IPS-20b (cell line): ENCODE measurements around the gene GABRR1.

ENCODE experiments used
- H3K27ac ChIP-seq: one replicate; pipeline ENCODE4 v1.5.1; 2013; ENCODE audit warnings: low read length
- H3K27me3 ChIP-seq: 2 replicates; pipeline ENCODE4 v1.6.1; 2013; ENCODE audit warnings: mild to moderate bottlenecking, low read length, inconsistent platforms; ENCODE audit not compliant: insufficient read depth
- H3K36me3 ChIP-seq: 2 replicates; pipeline ENCODE4 v1.6.1; 2013; ENCODE audit warnings: low read depth, mild to moderate bottlenecking, inconsistent platforms, low read length, moderate library complexity; ENCODE audit not compliant: insufficient read depth
- H3K4me1 ChIP-seq: 2 replicates; pipeline ENCODE4 v1.6.1; 2013; ENCODE audit warnings: mild to moderate bottlenecking, control low read depth, inconsistent platforms, low read length, moderate library complexity; ENCODE audit not compliant: insufficient read depth
- H3K4me3 ChIP-seq: 2 replicates; pipeline ENCODE4 v1.5.1; 2013; ENCODE audit warnings: mild to moderate bottlenecking, low read length, inconsistent platforms
- H3K9ac ChIP-seq: 2 replicates; pipeline ENCODE4 v1.6.1; 2013; ENCODE audit warnings: low read depth, mild to moderate bottlenecking, inconsistent platforms, low read length, moderate library complexity
- H3K9me3 ChIP-seq: 2 replicates; pipeline ENCODE4 v1.6.1; 2013; ENCODE audit warnings: mild to moderate bottlenecking, low read depth, low read length, inconsistent platforms; ENCODE audit not compliant: insufficient read depth

Gene GABRR1

GRCh38 chr6:89215391-89215790, 1.8 kb downstream of the GABRR1 start:
- Histone ChIP-seq H3K4me1 (peaks cover 7% of the 10 kb centered on the region; the same call in 1 of the 2 replicates), H3K36me3 (no peaks in the 10 kb centered on the region), H3K27me3 (no peaks in the 10 kb centered on the region), H3K4me3 (no peak overlapping the region), H3K9me3 (no peaks in the 10 kb centered on the region), H3K27ac (no peak overlapping the region), H3K9ac (no peak overlapping the region)

- Histone ChIP-seq H3K9ac (no peak overlapping the region), H3K9me3 (no peaks in the 10 kb centered on the region), H3K36me3 (no peaks in the 10 kb centered on the region), H3K27me3 (no peaks in the 10 kb centered on the region), H3K4me1 (peaks cover 7% of the 10 kb centered on the region; the same call in 1 of the 2 replicates), H3K27ac (no peak overlapping the region), H3K4me3 (no peak overlapping the region)
These were observed 3.0 kb downstream of the GABRR1 start for GRCh38 chr6:89214197-89214596.

DNA sequence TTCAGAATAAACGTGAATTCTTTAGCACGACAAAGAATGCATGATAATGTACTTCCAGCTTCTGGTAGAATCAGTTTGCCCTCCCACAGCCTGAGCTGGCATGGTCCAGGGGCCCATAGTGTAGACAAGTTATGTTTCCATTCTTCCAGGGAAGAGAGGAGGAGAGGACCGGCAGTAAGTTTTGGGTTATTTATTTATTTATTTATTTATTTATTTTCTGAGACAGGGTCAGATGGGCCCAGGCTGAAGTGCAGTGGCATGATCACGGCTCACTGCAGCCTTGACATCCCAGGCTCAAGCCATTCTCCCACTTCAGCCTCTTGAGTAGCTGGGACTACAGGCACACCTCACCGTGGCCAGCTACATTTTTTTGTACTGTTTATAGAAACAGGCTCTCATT, 4.7 kb downstream of the GABRR1 start:
- H3K27ac ChIP-seq, result no peak overlapping the region
- no peaks in the 10 kb centered on the region for H3K27me3 ChIP-seq
- peaks cover 7% of the 10 kb centered on the region; the same call in 1 of the 2 replicates for H3K4me1 ChIP-seq
- no peaks in the 10 kb centered on the region for H3K9me3 ChIP-seq
- H3K4me3 ChIP-seq, result no peak overlapping the region
- no peak overlapping the region for H3K9ac ChIP-seq
- H3K36me3 ChIP-seq, result no peaks in the 10 kb centered on the region

DNA sequence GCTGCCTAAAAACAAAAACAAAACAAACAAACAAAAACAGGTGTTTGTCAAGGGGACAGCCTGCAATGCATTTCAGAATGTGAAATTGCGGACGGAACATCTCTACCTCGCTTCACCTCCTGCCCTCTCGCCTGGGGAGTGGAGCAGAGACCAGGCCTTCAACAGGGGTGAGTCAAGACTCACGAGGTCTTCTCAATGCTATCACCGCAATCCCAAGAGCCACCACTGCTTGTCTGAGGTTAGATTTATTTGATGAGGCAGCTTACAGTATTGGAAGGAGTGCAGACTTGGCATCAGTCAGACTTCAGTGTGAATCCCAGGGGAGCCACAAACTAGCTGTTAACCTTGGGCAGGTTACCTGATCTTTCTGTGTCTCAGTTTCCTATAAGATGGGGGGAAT, 7.7 kb downstream of the GABRR1 start:
- Histone ChIP-seq H3K36me3 (no peaks in the 10 kb centered on the region), H3K9me3 (no peaks in the 10 kb centered on the region), H3K4me3 (no peak overlapping the region), H3K27ac (no peak overlapping the region), H3K4me1 (peaks cover 7% of the 10 kb centered on the region; the same call in 1 of the 2 replicates), H3K27me3 (no peaks in the 10 kb centered on the region), H3K9ac (no peak overlapping the region)

DNA sequence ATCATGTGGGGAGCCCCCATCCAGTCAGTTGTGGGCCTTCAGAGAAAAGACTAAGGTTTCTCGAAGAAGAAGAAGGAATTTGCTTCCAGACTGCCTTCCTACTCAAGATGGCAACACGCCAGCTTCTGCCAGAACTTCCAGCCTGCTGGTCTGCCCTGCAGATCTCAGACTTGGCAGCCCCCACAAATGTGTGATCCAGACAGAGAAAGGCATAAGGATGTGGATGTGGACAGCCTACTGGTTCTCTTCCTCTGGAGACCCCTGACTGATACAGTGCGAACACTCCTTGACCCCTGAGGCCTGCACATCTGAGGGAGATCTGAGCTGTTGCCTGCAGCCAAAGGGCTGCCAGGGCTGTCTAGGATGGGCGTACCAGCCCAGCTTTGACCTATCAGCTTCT, 8.6 kb downstream of the GABRR1 start:
- no peak overlapping the region for H3K4me3 ChIP-seq
- peaks cover 7% of the 10 kb centered on the region; the same call in 1 of the 2 replicates for H3K4me1 ChIP-seq
- H3K27me3 ChIP-seq, result no peaks in the 10 kb centered on the region
- H3K27ac ChIP-seq, result no peak overlapping the region
- H3K36me3 ChIP-seq, result no peaks in the 10 kb centered on the region
- no peak overlapping the region for H3K9ac ChIP-seq
- no peaks in the 10 kb centered on the region for H3K9me3 ChIP-seq

DNA sequence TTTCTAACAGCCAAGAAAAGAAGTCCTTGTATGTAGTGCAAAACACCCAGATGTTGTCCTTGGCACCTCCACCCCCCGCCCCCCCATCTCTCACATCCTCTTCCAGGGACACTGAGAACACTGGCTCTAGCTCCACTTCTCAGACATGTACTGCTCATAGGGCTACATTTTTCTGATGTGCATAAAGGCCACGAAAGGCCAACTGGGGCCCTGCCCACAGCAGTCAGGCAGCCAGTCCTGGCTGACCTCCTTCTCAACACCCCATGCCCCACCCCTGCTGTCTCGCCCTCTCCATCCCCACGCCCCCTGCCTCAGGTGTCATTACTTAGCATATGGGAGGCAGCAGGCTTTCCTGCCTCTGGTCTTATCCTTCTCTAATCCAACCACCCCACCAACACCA, 11.3 kb downstream of the GABRR1 start:
- Histone ChIP-seq H3K4me3 (no peak overlapping the region), H3K9ac (no peak overlapping the region), H3K36me3 (no peaks in the 10 kb centered on the region), H3K9me3 (no peaks in the 10 kb centered on the region), H3K27me3 (no peaks in the 10 kb centered on the region), H3K4me1 (no peaks in the 10 kb centered on the region), H3K27ac (no peak overlapping the region)

DNA sequence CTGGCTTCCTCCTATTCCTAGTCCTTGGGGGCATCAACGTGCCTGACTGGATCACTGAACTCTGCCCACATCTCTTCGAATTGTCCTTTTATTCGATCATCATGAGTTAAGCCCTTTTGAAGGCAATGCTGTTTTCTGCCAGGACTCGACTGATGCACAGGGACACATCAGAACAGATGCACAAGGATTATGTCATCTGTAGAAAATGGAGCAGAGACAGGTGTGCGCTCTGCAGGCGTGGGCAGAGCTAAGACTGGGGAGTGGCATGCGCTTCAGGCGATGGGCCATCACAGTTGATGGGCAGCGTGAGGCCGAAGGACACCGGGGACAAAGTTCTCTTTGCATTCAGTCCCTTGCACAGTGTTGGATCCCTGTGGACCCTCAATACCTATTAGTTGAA, 13.1 kb downstream of the GABRR1 start:
- Histone ChIP-seq H3K4me3 (no peak overlapping the region), H3K9ac (no peak overlapping the region), H3K4me1 (no peaks in the 10 kb centered on the region), H3K27me3 (no peaks in the 10 kb centered on the region), H3K36me3 (no peaks in the 10 kb centered on the region), H3K27ac (no peak overlapping the region), H3K9me3 (no peaks in the 10 kb centered on the region)

DNA sequence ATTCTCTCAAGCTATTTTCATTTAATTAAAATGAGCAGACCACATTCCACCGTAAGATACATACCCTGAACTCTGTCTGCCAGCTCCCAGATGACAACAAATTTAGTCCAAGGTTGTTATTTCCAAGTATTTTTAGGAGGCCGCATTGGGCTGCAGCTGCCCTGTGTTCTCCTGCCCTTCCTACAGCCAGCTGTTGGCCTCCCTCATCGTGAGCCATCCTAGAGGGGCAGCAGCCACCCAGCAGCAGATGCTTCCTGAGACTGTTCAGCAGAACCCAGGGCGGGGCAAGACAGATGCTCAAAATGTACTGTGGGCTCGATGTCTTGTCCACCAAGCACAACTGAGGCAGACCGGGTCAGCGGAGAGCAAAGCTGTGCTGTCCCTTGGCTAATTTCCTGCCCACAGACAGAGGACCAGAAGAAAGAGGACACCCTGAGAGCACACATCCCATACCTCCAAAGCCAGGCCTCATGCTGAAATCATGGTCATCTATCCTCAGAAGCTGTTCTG, 16.4 kb downstream of the GABRR1 start:
- Histone ChIP-seq H3K9ac (no peak overlapping the region), H3K27ac (no peak overlapping the region), H3K36me3 (no peaks in the 10 kb centered on the region), H3K27me3 (no peaks in the 10 kb centered on the region), H3K9me3 (0 out of 2 replicates have a peak, but pooled peaks cover under 1% of the 10 kb centered on the region), H3K4me3 (no peak overlapping the region), H3K4me1 (peaks cover 4% of the 10 kb centered on the region; the same call in 1 of the 2 replicates)

DNA sequence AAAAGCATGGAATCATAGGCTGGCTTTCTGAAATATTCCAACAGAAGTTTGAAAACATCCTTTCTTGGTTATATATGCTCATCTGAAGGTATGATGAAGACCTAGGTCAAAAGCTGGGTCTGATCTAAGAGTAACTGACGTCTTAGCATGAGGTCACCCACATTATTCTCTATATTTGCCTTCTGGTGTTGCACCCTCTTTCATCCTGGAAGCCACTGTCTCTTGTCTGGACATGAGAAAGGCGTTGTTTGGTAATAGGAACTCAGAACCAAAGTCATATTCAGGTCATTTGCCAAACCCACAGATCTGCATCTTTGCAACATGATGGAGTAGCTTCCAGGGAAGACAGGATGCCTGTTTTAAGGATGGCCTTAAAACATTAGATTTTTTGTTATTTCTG, 17.6 kb downstream of the GABRR1 start:
- Histone ChIP-seq H3K9ac (no peak overlapping the region), H3K27ac (no peak overlapping the region), H3K36me3 (no peaks in the 10 kb centered on the region), H3K4me1 (peaks cover 4% of the 10 kb centered on the region; the same call in 1 of the 2 replicates), H3K27me3 (no peaks in the 10 kb centered on the region), H3K4me3 (no peak overlapping the region), H3K9me3 (peaks cover 8% of the 10 kb centered on the region; the same call in 1 of the 2 replicates)

DNA sequence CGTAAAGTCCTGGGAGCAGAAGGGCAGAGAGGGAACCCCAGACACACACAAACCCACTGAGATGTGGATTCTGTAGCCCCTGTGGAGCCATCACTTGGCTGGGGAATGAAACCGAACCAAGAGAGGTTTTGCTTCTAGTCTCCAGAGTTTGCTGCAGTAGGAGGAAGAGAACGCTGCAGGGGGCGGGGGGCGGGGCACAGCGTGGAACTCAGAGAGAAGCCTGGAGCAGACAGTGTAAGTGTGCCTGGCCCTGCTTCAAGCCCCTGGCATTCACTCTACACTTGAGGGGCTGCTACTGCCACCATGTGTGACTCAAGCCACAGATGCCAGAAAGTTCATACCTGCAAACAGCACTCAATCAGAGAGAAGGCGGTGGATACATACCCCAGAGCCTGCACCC, 18.9 kb downstream of the GABRR1 start:
- H3K27ac ChIP-seq, result no peak overlapping the region
- no peak overlapping the region for H3K9ac ChIP-seq
- H3K4me3 ChIP-seq, result no peak overlapping the region
- peaks cover 4% of the 10 kb centered on the region; the same call in 1 of the 2 replicates for H3K4me1 ChIP-seq
- peaks cover 14% of the 10 kb centered on the region; the same call in 1 of the 2 replicates for H3K9me3 ChIP-seq
- no peaks in the 10 kb centered on the region for H3K36me3 ChIP-seq
- no peaks in the 10 kb centered on the region for H3K27me3 ChIP-seq

- H3K27me3 ChIP-seq, result no peaks in the 10 kb centered on the region
- no peak overlapping the region for H3K9ac ChIP-seq
- no peak overlapping the region for H3K4me3 ChIP-seq
- peaks cover 4% of the 10 kb centered on the region; the same call in 1 of the 2 replicates for H3K4me1 ChIP-seq
- H3K36me3 ChIP-seq, result no peaks in the 10 kb centered on the region
- H3K9me3 ChIP-seq, result peaks cover 14% of the 10 kb centered on the region; the same call in 1 of the 2 replicates
- no peak overlapping the region for H3K27ac ChIP-seq
These were observed 20.0 kb downstream of the GABRR1 start for GRCh38 chr6:89197141-89197540.

DNA sequence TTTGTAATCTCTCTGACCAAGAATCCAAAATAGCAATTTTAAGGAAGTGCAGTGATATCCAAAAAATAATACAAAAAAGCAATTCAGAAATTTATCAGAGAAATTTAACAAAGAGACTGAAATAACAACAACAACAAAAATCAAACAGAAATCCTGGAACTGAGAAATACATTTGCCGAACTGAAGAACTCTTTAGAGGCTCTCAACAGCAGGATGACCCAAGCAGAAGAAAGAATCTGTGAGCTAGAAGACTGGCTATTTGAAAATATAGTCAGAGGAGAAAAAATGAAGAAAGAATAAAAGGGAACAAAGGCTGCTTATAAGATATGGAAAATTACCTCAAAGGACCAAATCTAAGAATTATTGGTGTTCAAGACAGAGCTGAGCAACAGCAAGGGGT, 22.6 kb downstream of the GABRR1 start:
- peaks cover 16% of the 10 kb centered on the region for H3K4me1 ChIP-seq
- no peak overlapping the region for H3K4me3 ChIP-seq
- H3K27me3 ChIP-seq, result no peaks in the 10 kb centered on the region
- H3K9me3 ChIP-seq, result peaks cover 14% of the 10 kb centered on the region; the same call in 1 of the 2 replicates
- no peak overlapping the region for H3K27ac ChIP-seq
- no peak overlapping the region for H3K9ac ChIP-seq
- no peaks in the 10 kb centered on the region for H3K36me3 ChIP-seq
